Activated CD8-positive, alpha-beta memory T cell treated with anti-CD3 and anti-CD28 coated beads, Interleukin-2, amount 50 U/mL, for 1 hour (primary cell): ENCODE measurements around the gene SIVA1.
"Not testable (repeated sequence)": the region's sequence is repeated elsewhere in the genome, so short reads cannot be mapped to it uniquely, and the experiment has no call there.

Experiments
- DNase-seq: peaks from one replicate; pipeline ENCODE4 v3.0.0-alpha.2; 2020; ENCODE audit errors: extremely low read depth

The SIVA1 gene

DNA sequence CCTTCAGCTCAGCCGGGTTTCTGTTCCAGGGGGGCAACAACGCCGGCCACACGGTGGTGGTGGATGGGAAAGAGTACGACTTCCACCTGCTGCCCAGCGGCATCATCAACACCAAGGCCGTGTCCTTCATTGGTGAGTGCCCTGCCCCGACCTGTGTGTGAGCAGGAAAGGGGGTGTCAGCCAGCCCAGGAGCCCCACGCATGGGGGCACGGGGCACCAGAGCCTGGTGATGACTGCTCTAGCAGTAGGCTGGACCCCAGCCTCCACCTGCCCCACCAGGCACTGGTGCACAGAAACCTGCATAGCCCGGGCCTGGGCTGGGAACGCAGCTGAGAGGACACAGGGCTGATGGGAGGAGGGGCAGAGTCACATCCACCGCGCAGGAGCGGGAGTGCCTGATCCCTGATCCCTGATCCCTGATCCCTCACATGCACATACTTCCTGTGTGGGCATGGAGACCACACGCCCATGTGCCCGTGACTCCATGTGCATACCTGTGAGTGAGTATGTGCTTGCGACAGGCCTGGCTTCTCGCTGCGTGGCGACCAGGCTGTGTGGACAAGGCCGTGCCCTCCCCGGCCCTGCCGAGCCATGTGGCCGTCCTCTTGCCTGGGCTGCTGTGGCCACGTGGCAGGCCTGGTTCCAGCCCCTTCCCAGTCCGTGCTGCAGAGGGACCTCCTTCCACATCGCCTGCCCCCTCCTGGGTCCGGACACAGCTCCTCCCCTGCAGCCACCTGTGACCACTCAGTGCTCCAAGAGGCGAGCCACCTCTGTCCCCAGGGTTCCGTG is 17.8 kb upstream of the SIVA1 start:
- no peak for DNase-seq

- DNase-seq: no peak
Measured at GRCh38 chr14:104735830-104736642, 16.9 kb upstream of the SIVA1 start.

- no peak for DNase-seq
Measured at GRCh38 chr14:104738375-104739019, 14.4 kb upstream of the SIVA1 start.

GRCh38 chr14:104739026-104739425 is 13.9 kb upstream of the SIVA1 start:
- DNase-seq: no peak

- no peak for DNase-seq
Measured at GRCh38 chr14:104739546-104740516, 13.1 kb upstream of the SIVA1 start.

- DNase-seq: no peak
Measured at GRCh38 chr14:104741108-104741802, 11.7 kb upstream of the SIVA1 start.

DNA sequence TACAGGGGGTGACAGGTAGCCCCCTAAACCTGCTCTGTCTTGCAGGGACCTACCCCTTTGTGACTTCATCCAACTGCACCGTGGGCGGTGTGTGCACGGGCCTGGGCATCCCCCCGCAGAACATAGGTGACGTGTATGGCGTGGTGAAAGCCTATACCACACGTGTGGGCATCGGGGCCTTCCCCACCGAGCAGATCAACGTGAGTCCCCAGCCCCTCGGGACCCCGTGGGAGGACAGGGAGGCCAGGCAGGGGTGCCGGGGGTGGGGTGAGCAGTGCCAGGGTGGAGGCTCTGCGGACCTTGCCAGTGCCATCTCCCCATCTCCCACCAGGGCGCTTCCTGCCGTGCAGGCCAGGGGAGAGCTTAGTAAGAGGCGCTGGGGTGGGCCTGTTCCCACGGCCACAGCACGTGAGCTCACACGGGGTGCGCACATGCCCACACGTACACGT is 11.1 kb upstream of the SIVA1 start:
- no peak for DNase-seq

DNA sequence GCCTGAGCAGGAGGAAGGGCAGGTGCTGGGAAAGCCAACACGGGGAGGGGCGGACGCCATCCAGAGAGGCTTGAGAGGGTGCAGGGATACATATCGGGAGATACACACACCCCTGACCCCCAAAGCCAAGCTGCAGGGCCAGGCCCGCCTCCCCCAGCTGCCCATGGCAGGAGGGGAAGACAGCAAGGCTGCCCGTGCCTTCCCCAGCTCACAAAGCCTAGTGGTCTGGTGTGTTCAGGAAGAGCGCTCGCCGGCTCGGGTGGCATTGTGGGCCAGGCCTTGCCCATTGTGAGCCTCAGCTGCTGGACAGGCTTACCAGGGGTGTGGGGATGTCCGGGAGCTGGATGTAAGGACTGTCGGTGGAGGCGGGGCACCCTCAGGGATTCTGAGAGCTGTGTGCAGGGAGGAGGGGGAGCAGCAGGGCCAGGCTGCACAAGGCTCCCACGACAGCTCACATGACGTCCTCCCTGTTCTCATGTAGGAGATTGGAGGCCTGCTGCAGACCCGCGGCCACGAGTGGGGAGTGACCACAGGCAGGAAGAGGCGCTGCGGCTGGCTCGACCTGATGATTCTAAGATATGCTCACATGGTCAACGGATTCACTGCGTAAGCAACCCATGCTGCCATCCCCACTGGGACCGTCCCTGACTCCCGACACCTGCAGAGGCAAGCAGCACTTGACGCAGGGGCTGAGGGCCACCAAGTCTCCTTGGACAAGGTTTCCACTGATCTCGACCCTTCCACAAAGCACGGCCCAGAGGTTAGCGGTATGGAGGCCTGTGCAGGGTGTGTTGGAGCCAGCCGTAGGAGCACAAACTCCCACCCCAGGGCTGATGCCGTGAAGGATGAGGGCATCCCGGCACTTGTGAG is 10.1 kb upstream of the SIVA1 start:
- no peak for DNase-seq

- DNase-seq: no peak
Measured at GRCh38 chr14:104743461-104744380, 9.2 kb upstream of the SIVA1 start.

- no peak for DNase-seq
Measured at GRCh38 chr14:104744484-104744883, 8.5 kb upstream of the SIVA1 start.

DNA sequence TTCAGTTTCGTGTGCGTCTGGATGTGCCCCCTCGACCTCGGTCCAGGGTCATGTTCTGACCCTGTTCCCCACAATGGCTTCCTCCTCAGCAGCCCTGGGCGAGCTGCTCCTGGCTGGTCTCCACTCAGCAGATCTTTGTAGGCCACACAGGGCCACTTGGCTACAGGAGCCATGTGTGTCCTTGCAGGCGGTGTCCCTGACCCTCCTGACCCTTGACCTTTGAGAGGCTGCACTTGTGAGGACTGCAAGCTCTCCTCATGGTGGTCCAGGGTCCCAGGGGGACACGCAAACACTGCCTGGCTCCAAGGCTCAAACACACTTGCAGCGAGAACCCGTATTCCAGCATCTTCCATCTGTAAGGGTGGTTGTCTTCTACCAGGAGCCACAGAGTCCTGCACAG is 7.5 kb upstream of the SIVA1 start:
- no peak for DNase-seq

DNA sequence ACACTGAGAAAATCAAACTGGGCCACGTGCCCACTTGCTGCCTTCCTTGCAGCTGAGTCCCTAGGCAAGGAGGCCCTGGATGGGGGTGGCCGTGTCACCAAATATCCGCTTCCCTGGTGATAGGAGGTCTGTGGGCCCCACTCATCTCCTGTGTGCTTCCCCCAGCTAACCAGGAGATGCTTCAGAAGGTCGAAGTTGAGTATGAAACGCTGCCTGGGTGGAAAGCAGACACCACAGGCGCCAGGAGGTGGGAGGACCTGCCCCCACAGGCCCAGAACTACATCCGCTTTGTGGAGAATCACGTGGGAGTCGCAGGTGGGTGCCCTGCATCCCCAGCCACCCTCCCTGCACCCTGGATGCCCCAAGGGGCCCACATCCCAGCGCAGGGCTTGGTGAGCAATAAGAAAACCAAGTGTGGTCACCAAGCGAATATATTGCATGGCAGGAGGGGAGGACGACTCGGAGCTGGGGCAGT is 6.8 kb upstream of the SIVA1 start:
- no peak for DNase-seq

- DNase-seq: no peak
Measured at GRCh38 chr14:104746934-104747481, 5.9 kb upstream of the SIVA1 start.

DNA sequence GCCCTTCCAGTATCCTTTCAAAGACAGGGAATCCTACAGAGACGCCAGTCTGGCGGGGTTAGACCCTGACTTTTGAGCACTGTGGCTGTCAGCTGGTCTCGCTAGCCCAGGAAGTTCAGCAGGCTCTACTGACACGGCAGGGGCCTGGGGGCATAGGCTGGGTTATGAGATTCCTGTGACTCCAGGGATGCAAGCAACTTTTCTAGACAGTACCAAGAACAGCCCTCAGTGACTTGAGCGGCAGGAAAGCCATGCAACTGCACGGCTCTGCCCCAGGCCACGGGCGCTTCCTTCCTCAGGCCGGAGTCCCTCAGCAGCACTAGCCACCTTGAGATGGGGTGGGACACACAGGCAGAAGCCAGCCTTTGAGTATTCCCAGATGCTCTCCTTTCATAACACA is 5.1 kb upstream of the SIVA1 start:
- DNase-seq: no peak

- DNase-seq: no peak
Measured at GRCh38 chr14:104749111-104749649, 3.8 kb upstream of the SIVA1 start.

DNA sequence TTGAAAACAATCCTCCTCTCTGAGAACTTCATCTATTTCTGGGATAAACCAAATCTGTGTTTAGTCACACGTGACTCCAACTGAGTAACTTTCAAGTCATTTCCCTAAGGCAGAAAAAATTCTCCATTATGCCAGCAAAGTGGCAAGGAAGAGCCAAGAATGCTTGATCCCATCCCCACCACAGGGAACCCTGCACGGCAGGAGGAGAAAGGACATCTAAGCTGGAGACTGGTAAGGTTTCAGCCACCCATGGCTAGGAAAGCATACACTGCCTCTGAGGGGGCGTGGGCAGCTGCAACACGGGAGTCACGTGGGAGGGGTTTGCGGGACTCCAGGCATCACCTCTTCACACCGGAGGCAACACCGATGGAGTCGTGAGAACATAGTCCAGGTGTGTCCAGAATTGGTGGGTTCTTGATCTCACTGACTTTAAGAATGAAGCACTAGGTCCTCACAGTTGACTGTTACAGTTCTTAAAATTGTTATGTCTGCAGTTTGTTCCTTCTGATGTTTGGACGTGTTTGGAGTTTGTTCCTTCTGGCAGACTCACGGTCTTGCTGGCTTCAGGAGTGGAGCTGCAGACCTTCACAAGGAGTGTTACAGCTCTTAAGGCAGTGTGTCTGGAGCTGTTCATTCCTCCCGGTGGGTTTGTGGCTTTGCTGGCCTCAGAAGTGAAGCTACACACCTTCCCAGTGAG is 2.7 kb upstream of the SIVA1 start:
- DNase-seq: no peak

GRCh38 chr14:104750753-104751057 is 2.2 kb upstream of the SIVA1 start:
- DNase-seq: not testable (repeated sequence)
